Panc1 (cell line): ENCODE data around the gene TMEM98. TPM values are rescaled to one million over a fixed set of nuclear protein-coding genes. Genes with fewer than 3 reads are reported as not detected.

Experiments
- ATAC-seq: fragments of 200-7000 bp; cut with Tn5 transposase; 2 replicates; pipeline ENCODE4 v1.9.1; 2020; ENCODE audit warnings: mild to moderate bottlenecking, moderate library complexity
- BruUV-seq: library from RNA; stranded (reverse); fragments of 400-500 nt; replicated peaks from 2 replicates; lab custom pipeline; 2021; lab: Mats Ljungman, UMichigan
- CTCF ChIA-PET: fragments of 300-600 bp; sonication (Branson Sonifier 250); formaldehyde crosslinking; loops from one replicate; lab custom pipeline; 2022; ENCODE audit warnings: antibody characterized with exemption; lab: Charles Lee
- POLR2A ChIA-PET: fragments of 300-600 bp; sonication (Branson Sonifier 250); formaldehyde crosslinking; loops from one replicate; lab custom pipeline; 2022; ENCODE audit warnings: antibody characterized with exemption; lab: Charles Lee
- DNase-seq: peaks from one replicate; pipeline ENCODE4 v3.0.0-alpha.2; 2010; ENCODE audit warnings: low read depth, low spot score
- H3K27ac ChIP-seq: 2 replicates; pipeline ENCODE4 v1.5.1; 2011; ENCODE audit warnings: mild to moderate bottlenecking, low read length, inconsistent platforms
- H3K27me3 ChIP-seq: fragments of 200-500 bp; sonication (Bioruptor generic); 2 replicates; pipeline ENCODE4 v1.6.0; 2014; ENCODE audit warnings: low read length, inconsistent platforms; ENCODE audit not compliant: control insufficient read depth, insufficient read depth
- H3K36me3 ChIP-seq: fragments of 200-500 bp; sonication (Bioruptor generic); 2 replicates; pipeline ENCODE4 v1.5.1; 2014; ENCODE audit warnings: inconsistent platforms, mild to moderate bottlenecking, low read length, moderate library complexity; ENCODE audit not compliant: control insufficient read depth, insufficient read depth
- H3K4me1 ChIP-seq: 2 replicates; pipeline ENCODE4 v1.5.1; 2011; ENCODE audit warnings: inconsistent platforms, mild to moderate bottlenecking, low read length, moderate library complexity; ENCODE audit not compliant: control insufficient read depth, insufficient read depth
- H3K4me3 ChIP-seq, 2 experiments: 2 replicates each; pipeline ENCODE4 v1.5.1; 2011 to 2012; ENCODE audit warnings: low read depth in 2 of 2, low read length in 2 of 2, mild to moderate bottlenecking in 2 of 2, inconsistent platforms in 1 of 2, moderate library complexity in 1 of 2
- H3K9me3 ChIP-seq: fragments of 200-500 bp; sonication (Bioruptor generic); 2 replicates; pipeline ENCODE4 v1.5.1; 2014; ENCODE audit warnings: low read depth, mild to moderate bottlenecking, inconsistent platforms, low read length, moderate library complexity; ENCODE audit not compliant: control insufficient read depth, insufficient read depth
- CTCF ChIP-seq: fragments of 450-650 bp; IDR thresholded peaks from 2 replicates; pipeline ENCODE4 v1.5.1; 2017; ENCODE audit warnings: mild to moderate bottlenecking
- POLR2AphosphoS5 ChIP-seq: IDR thresholded peaks from 2 replicates; pipeline ENCODE4 v1.6.1; 2012; ENCODE audit warnings: mild to moderate bottlenecking, low read depth, low read length, moderate library complexity
- REST ChIP-seq, 2 experiments: IDR thresholded peaks; 2 replicates each; pipeline ENCODE4 v1.6.1; 2011 to 2012; ENCODE audit warnings: low read depth in 2 of 2, control low read depth in 1 of 2, low read length in 1 of 2, mild to moderate bottlenecking in 1 of 2, moderate library complexity in 1 of 2; ENCODE audit not compliant: insufficient read depth in 1 of 2
- SIN3A ChIP-seq: IDR thresholded peaks from 2 replicates; pipeline ENCODE4 v1.6.1; 2012; ENCODE audit warnings: low read depth, mild to moderate bottlenecking, low read length, moderate library complexity, borderline replicate concordance; ENCODE audit not compliant: insufficient read depth
- TCF7L2 ChIP-seq: IDR thresholded peaks from 2 replicates; pipeline ENCODE4 v1.6.1; 2011; ENCODE audit warnings: mild to moderate bottlenecking, low read depth, low read length, inconsistent platforms
- in situ Hi-C: cut with HindIII; loops from 2 replicates; pipeline ENCODE4 v1.10.0; 2016; ENCODE audit warnings: low sequenced_read_pairs, low pct_unique_long_range_greater_than_20kb
- intact Hi-C: fragments of 100-400 bp; cut with micrococcal nuclease; formaldehyde crosslinking; loops from one replicate; pipeline ENCODE4 v1.10.0; 2022; ENCODE audit not compliant: unreplicated experiment
- total RNA-seq: library from RNA; stranded (reverse); gene quantifications from one replicate; pipeline ENCODE4 v1.2.1, GENCODE V29; 2021; ENCODE audit not compliant: unreplicated experiment

Gene TMEM98
- total RNA-seq, 1 experiment from 2014 or later, result 2.2 TPM

GRCh38 chr17:32910769-32911168 lies 17.2 kb upstream of the TMEM98 start:
- H3K9me3 ChIP-seq, result no peaks in the 10 kb centered on the region
- H3K27ac ChIP-seq, result no peak overlapping the region
- no peaks in the 10 kb centered on the region for H3K36me3 ChIP-seq
- H3K4me1 ChIP-seq, result no peaks in the 10 kb centered on the region
- H3K4me3 ChIP-seq, result no peak overlapping the region
- DNase-seq (no peak), ATAC-seq (no peak)
- ChIA-PET CTCF (no interaction called here), POLR2A (no interaction called here)
- TF ChIP-seq CTCF (no peak), POLR2AphosphoS5 (no peak), REST (IDR thresholded peaks at IDR 0.05; ENCODE audit: insufficient read depth in 1 of 2, low read depth in 2 of 2, low read length in 1 of 2) (no peak), TCF7L2 (no peak), SIN3A (no peak)
- intact Hi-C loops (loop anchor here (2.0 kb wide), 1 partner anchor 128 kb away; no protein-coding TSS in a partner anchor), in situ Hi-C loops (no loop called here)
- BruUV-seq, result no TSS peak
- peaks cover 14% of the 10 kb centered on the region for H3K27me3 ChIP-seq

GRCh38 chr17:32912218-32912897 lies 15.6 kb upstream of the TMEM98 start:
- ChIA-PET POLR2A (no interaction called here), CTCF (interaction anchor here (1.6 kb wide), 1 partner anchor 36 kb away, joined by 4 read pairs; the partner anchor contains the start of gene MYO1D)
- DNase-seq (no peak), ATAC-seq (no peak)
- no peaks in the 10 kb centered on the region for H3K9me3 ChIP-seq
- BruUV-seq, result no TSS peak
- no peak overlapping the region for H3K4me3 ChIP-seq
- H3K4me1 ChIP-seq, result no peaks in the 10 kb centered on the region
- intact Hi-C loops (no loop called here), in situ Hi-C loops (no loop called here)
- peaks cover 14% of the 10 kb centered on the region for H3K27me3 ChIP-seq
- TF ChIP-seq REST (IDR thresholded peaks at IDR 0.05; ENCODE audit: insufficient read depth in 1 of 2, low read depth in 2 of 2, low read length in 1 of 2), result no peak
- no peak overlapping the region for H3K27ac ChIP-seq
- H3K36me3 ChIP-seq, result no peaks in the 10 kb centered on the region
